Left ventricle myocardium superior (tissue), 1 donor: Measurements from ENCODE around the gene KLF3. TPM values are rescaled to one million over a fixed set of nuclear protein-coding genes. Genes with fewer than 3 reads are reported as not detected.
A peak's percentile ranks its signal among the peaks of the same experiment; 100 is the strongest.
"Not testable (repeated sequence)": the region's sequence is repeated elsewhere in the genome, so short reads cannot be mapped to it uniquely, and the experiment has no call there.

ENCODE experiments used
- ATAC-seq: fragments of 200-7000 bp; cut with Tn5 transposase; one replicate; pipeline ENCODE4 v1.9.1; 2020; ENCODE audit warnings: mild to moderate bottlenecking, moderate library complexity
- DNase-seq: peaks from one replicate; pipeline ENCODE4 v3.0.0-alpha.2; 2020
- intact Hi-C: fragments of 100-400 bp; cut with micrococcal nuclease; formaldehyde crosslinking; loops from one replicate; pipeline ENCODE4 v1.11.0; 2022
- long read RNA-seq: library from polyadenylated mRNA; unstranded; transcript quantifications from one replicate; pipeline ENCODE4 v2.0.0, GENCODE V29; 2021
- total RNA-seq: library from RNA; stranded (reverse); fragmentation: NEBNext Ultra II Directional; extraction: Animal tissue kit (Norgen Biotek cat#: 25700); gene quantifications from one replicate; pipeline ENCODE4 v1.2.1, GENCODE V29; 2021
- donor health status: DM: no; HTN: yes; CAD: no; lungs with severe emphysema.

KLF3 gene
- 17.7 TPM for total RNA-seq
- long read RNA-seq, full-length matches to known transcripts = 9 of 15 reads
- long read RNA-seq, partial matches to known transcripts = 5 of 15 reads
- long read RNA-seq, other reads (novel, unspliced or antisense) = 1 of 15 reads

- peak; percentile 98 for DNase-seq
- intact Hi-C loops = no loop called here
- ATAC-seq = peak; percentile 88
Measured at GRCh38 chr4:38663801-38664705, at the start of gene KLF3. KLF3 (plus strand) TSS chr4:38664199; CDS start chr4:38680626, 16,427 bp downstream.

GRCh38 chr4:38614231-38614630 is 49.8 kb upstream of the KLF3 start:
- DNase-seq (no peak), ATAC-seq (no peak)
- intact Hi-C loops = no loop called here

GRCh38 chr4:38615847-38616246 is 48.2 kb upstream of the KLF3 start:
- ATAC-seq (no peak), DNase-seq (no peak)
- intact Hi-C loops = no loop called here

GRCh38 chr4:38618505-38618904 is 45.5 kb upstream of the KLF3 start:
- intact Hi-C loops = no loop called here
- ATAC-seq = no peak
- DNase-seq = no peak

GRCh38 chr4:38619316-38619715 is 44.7 kb upstream of the KLF3 start:
- intact Hi-C loops = no loop called here
- DNase-seq (no peak), ATAC-seq (no peak)

- intact Hi-C loops = no loop called here
- ATAC-seq (no peak), DNase-seq (no peak)
Measured at GRCh38 chr4:38620065-38620464, 43.9 kb upstream of the KLF3 start.

DNA sequence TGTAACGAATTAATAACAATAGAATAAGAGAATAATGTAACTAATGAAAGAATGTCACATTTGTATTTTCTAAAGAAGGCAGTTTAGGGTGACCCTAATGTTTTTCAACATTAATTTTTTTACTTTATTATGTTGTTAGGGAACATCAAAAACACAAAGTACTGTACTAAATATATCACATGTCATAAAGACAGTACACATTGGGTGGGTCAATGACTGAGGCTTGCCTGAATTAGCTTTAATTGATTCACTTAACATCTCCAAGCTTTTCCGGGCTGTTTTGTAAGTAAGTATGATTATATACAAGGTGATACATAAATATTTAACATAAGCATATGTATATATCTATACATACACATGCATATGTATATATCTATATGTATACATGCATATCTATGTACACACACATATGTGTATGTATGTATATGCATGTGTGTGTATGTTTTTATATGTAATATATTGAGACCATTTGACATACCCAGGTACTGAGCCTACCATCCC is 43.4 kb upstream of the KLF3 start:
- ATAC-seq = no peak

GRCh38 chr4:38621028-38621684 is 42.8 kb upstream of the KLF3 start:
- peak; percentile 90 for ATAC-seq
- intact Hi-C loops = no loop called here
- DNase-seq = no peak

More for the DNA sequence above, 43.4 kb upstream of the KLF3 start:
- DNase-seq = no peak
- intact Hi-C loops = no loop called here

GRCh38 chr4:38621831-38622230 is 42.2 kb upstream of the KLF3 start:
- intact Hi-C loops = no loop called here
- no peak for ATAC-seq
- DNase-seq = no peak

- intact Hi-C loops, DNase-seq, ATAC-seq: not testable (repeated sequence)
Measured at GRCh38 chr4:38622340-38622739, 41.7 kb upstream of the KLF3 start.

GRCh38 chr4:38623260-38623659 is 40.7 kb upstream of the KLF3 start:
- no peak for ATAC-seq
- intact Hi-C loops = no loop called here
- DNase-seq = no peak

DNA sequence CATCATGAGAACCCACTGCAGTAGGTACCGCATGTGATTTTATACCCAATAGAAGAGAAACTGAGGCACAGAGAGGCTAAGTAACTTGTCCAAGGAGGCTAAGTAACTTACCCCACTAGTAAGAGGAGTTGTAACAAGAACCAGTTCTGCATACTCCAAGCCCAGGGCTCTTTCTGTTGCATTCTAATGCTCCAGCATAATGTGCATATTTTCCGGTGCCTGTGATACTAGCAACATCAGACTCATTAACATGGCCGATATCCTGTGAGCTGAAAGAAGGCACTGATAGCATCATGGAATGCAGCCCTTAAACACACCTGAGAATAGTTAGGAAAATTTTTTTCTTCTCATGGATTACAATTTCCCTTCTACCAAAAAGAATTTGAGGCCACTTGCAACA is 39.7 kb upstream of the KLF3 start:
- intact Hi-C loops = no loop called here
- ATAC-seq = no peak
- no peak for DNase-seq

DNA sequence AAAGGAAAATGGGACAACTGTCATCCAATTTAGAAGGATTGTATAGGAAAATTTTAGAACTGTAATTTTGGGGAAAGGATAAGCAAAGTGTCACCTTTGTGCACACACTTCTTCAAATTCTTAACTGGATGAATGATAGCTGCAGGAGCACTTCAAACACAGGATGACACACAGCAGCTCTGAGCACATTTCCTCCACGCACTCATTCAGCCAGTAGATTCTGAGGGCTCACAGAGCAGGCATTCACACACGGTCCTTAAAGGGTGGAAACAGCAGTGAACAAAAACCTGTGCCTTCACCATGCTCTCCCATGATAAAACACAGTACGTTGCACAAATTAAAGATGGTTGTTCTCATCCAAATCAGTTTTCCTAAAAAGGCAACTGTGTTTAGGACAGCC is 38.5 kb upstream of the KLF3 start:
- DNase-seq (no peak), ATAC-seq (no peak)
- intact Hi-C loops = no loop called here

DNA sequence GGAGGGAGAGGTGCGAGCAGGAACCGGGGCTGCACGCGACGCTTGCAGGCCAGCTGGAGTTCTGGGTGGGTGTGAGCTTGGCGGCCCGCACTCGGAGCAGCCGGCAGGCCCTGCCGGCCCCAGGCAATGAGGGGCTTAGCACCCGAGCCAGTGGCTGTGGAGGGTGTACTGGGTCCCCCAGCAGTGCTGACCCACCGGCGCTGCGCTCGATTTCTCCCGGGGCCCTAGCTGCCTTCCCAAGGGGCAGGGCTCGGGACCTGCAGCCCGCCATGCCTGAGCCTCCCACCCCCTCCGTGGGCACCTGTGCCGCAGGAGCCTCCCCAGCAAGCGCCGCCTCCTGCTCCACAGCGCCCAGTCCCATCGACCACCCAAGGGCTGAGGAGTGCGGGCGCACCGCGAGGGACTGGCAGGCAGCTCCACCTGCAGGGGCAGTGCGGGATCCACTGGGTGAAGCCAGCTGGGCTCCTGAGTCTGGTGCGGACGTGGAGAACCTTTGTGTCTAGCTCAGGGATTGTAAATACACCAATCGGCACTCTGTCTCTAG is 37.0 kb upstream of the KLF3 start:
- ATAC-seq, intact Hi-C loops: not testable (repeated sequence)

GRCh38 chr4:38630519-38630918 is 33.5 kb upstream of the KLF3 start:
- intact Hi-C loops = no loop called here
- no peak for DNase-seq
- no peak for ATAC-seq

More for the DNA sequence above, 37.0 kb upstream of the KLF3 start:
- not testable (repeated sequence) for DNase-seq

GRCh38 chr4:38634047-38634759 is 29.8 kb upstream of the KLF3 start:
- ATAC-seq = peak; percentile 25
- intact Hi-C loops = no loop called here
- DNase-seq = no peak

DNA sequence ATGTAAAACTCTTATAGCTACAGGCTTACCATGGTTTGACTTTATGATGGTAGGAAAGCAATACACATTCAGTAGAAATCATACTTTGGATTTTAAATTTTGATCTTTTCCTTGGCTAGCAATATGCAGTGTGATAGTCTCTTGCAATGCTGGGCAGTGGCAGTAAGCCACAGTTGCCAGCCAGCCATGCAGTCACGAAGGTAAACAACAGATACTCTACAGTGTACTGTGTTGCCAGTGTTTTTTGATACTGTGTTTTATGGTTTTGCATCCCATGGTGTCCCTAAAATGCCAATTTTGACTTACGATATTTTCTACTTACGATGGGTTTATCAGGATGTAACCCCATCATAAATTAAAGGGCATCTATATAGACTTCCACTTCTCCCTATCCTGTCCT is 24.8 kb upstream of the KLF3 start:
- ATAC-seq (no peak), DNase-seq (no peak)
- intact Hi-C loops = no loop called here

DNA sequence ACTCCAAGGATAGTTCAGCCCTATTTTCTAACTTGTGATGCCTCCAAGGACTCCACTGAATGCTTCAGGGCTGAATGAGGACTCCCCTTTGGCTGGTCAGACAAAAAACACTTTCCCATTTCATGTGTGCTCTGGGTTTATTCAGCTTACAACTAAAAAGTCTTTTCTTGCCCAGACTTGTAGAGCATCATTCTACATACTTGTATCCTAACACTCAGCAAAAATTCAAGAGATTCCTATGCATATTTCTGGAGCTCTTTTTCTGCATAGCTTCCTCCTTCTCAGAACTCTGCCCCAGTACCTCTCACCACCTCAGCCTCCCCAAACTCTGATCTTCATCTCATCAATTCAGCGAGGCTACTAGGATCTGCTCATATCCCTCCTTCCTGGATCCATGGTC is 22.2 kb upstream of the KLF3 start:
- no peak for ATAC-seq
- no peak for DNase-seq
- intact Hi-C loops = no loop called here

DNA sequence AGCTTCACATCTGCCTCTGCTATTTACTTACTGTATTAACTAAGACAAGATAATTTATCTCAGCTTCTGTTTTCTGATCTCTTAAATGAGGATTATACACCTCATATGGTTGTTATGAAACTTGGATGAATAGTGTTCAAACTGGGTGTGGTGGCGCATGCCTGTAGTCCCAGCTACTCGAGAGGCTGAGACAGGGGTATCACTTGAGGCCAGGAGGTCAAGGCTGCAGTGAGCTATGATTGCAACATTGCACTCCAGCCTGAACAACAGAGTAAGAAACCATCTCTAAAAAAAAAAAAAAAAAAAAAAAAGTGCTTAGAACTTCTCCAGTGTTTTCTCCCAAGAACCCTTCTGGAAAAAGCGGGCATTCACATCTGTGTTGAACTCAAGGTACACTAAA is 19.8 kb upstream of the KLF3 start:
- intact Hi-C loops = no loop called here
- ATAC-seq (no peak), DNase-seq (no peak)
